IMR-90 (cell line): ENCODE results near the gene ACOD1. TPM values are rescaled to one million over a fixed set of nuclear protein-coding genes. Genes with fewer than 3 reads are reported as not detected.

Experiments
- ATAC-seq: fragments of 200-7000 bp; cut with Tn5 transposase; 2 replicates; pipeline ENCODE4 v1.9.1; 2020; ENCODE audit warnings: low read depth, mild to moderate bottlenecking, moderate library complexity
- BruUV-seq: library from RNA; stranded (reverse); fragments of 400-500 nt; replicated peaks from 2 replicates; lab custom pipeline; 2021; lab: Mats Ljungman, UMichigan
- CTCF ChIA-PET: fragments of 300-600 bp; formaldehyde crosslinking; extraction: SDS; loops from one replicate; lab custom pipeline; 2021; ENCODE audit warnings: antibody characterized with exemption; lab: Yijun Ruan, JAX
- POLR2A ChIA-PET: fragments of 300-600 bp; sonication (Branson Sonifier 250); formaldehyde crosslinking; loops from one replicate; lab custom pipeline; 2022; ENCODE audit warnings: antibody characterized with exemption; ENCODE audit not compliant: unreplicated experiment; lab: Charles Lee
- DNase-seq: peaks from one replicate; pipeline ENCODE4 v3.0.0; 2013
- H2AFZ ChIP-seq: replicated peaks from 2 replicates; pipeline ENCODE3; 2013; ENCODE audit warnings: low read length, mild to moderate bottlenecking; ENCODE audit not compliant: poor library complexity
- H2AK5ac ChIP-seq: 2 replicates; pipeline ENCODE4 v1.6.1; 2013; ENCODE audit warnings: low read depth, low read length, inconsistent platforms
- H2AK9ac ChIP-seq: replicated peaks from 2 replicates; pipeline ENCODE3; 2013; ENCODE audit warnings: mild to moderate bottlenecking, low read depth, low read length, moderate library complexity; ENCODE audit not compliant: poor library complexity
- H2BK120ac ChIP-seq: 2 replicates; pipeline ENCODE4 v1.6.1; 2013; ENCODE audit warnings: low read depth, low read length, inconsistent platforms
- H2BK15ac ChIP-seq: 3 replicates; pipeline ENCODE4 v1.6.1; 2013; ENCODE audit warnings: low read depth, low read length, inconsistent platforms
- H2BK20ac ChIP-seq: 2 replicates; pipeline ENCODE4 v1.6.1; 2013; ENCODE audit warnings: low read depth, mild to moderate bottlenecking, inconsistent platforms, low read length, moderate library complexity
- H2BK5ac ChIP-seq: 2 replicates; pipeline ENCODE4 v1.6.1; 2013; ENCODE audit warnings: mild to moderate bottlenecking, low read depth, low read length, inconsistent platforms; ENCODE audit not compliant: poor library complexity, severe bottlenecking
- H3K14ac ChIP-seq: replicated peaks from 2 replicates; pipeline ENCODE4 v1.6.1; 2013; ENCODE audit warnings: low read depth, low read length, inconsistent platforms
- H3K18ac ChIP-seq: 2 replicates; pipeline ENCODE4 v1.6.1; 2013; ENCODE audit warnings: low read depth, low read length, control low read depth
- H3K23ac ChIP-seq: 2 replicates; pipeline ENCODE4 v1.6.1; 2013; ENCODE audit warnings: low read depth, low read length, inconsistent platforms
- H3K27ac ChIP-seq: 2 replicates; pipeline ENCODE4 v1.5.1; 2013; ENCODE audit warnings: mild to moderate bottlenecking, control low read depth, low read length; ENCODE audit not compliant: insufficient read depth
- H3K27me3 ChIP-seq: 2 replicates; pipeline ENCODE4 v1.6.1; 2013; ENCODE audit warnings: low read length; ENCODE audit not compliant: control insufficient read depth, insufficient read depth
- H3K36me3 ChIP-seq: 2 replicates; pipeline ENCODE4 v1.6.1; 2013; ENCODE audit warnings: low read length, mixed read lengths; ENCODE audit not compliant: control insufficient read depth, insufficient read depth
- H3K4ac ChIP-seq: 2 replicates; pipeline ENCODE4 v1.6.1; 2013; ENCODE audit warnings: low read depth, low read length, inconsistent platforms
- H3K4me1 ChIP-seq: 2 replicates; pipeline ENCODE4 v1.6.1; 2013; ENCODE audit warnings: low read length, mixed read lengths; ENCODE audit not compliant: control insufficient read depth, insufficient read depth
- H3K4me2 ChIP-seq: 2 replicates; pipeline ENCODE4 v1.6.1; 2013; ENCODE audit warnings: low read depth, mild to moderate bottlenecking, control low read depth, low read length, moderate library complexity
- H3K4me3 ChIP-seq: 2 replicates; pipeline ENCODE4 v1.5.1; 2013; ENCODE audit warnings: low read depth, mild to moderate bottlenecking, control low read depth, low read length, moderate library complexity; ENCODE audit not compliant: insufficient read depth
- H3K56ac ChIP-seq: 2 replicates; pipeline ENCODE4 v1.6.1; 2013; ENCODE audit warnings: low read length, inconsistent platforms; ENCODE audit not compliant: insufficient read depth; ENCODE audit errors: extremely low read depth
- H3K79me1 ChIP-seq, 2 experiments: 2 replicates each; pipeline ENCODE4 v1.6.1; 2013; ENCODE audit warnings: low read length in 2 of 2, inconsistent platforms in 1 of 2, low read depth in 1 of 2
- H3K9ac ChIP-seq: 2 replicates; pipeline ENCODE4 v1.6.1; 2013; ENCODE audit warnings: low read depth, low read length, control low read depth
- H3K9me1 ChIP-seq: 2 replicates; pipeline ENCODE4 v1.6.1; 2013; ENCODE audit warnings: low read length, inconsistent platforms; ENCODE audit not compliant: insufficient read depth
- H3K9me3 ChIP-seq: 2 replicates; pipeline ENCODE4 v1.6.1; 2013; ENCODE audit warnings: low read length; ENCODE audit not compliant: control insufficient read depth, insufficient read depth
- H4K20me1 ChIP-seq: 2 replicates; pipeline ENCODE4 v1.6.1; 2013; ENCODE audit warnings: low read length, inconsistent platforms; ENCODE audit not compliant: insufficient read depth
- H4K5ac ChIP-seq: 2 replicates; pipeline ENCODE4 v1.6.1; 2013; ENCODE audit warnings: mild to moderate bottlenecking, low read depth, low read length, control low read depth
- H4K8ac ChIP-seq, 2 experiments: 2 replicates each; pipeline ENCODE4 v1.6.1; 2013; ENCODE audit warnings: low read depth in 2 of 2, low read length in 2 of 2, control low read depth in 1 of 2, inconsistent platforms in 1 of 2
- H4K91ac ChIP-seq: 2 replicates; pipeline ENCODE4 v1.6.1; 2013; ENCODE audit warnings: low read depth, low read length, inconsistent platforms; ENCODE audit not compliant: insufficient read depth
- MXI1 ChIP-seq: IDR thresholded peaks from 2 replicates; pipeline ENCODE4 v1.6.1; 2012; ENCODE audit warnings: low read depth, mild to moderate bottlenecking, low read length, moderate library complexity, borderline replicate concordance
- WGBS, 2 experiments: methylation state at CpG; one replicate each; pipeline versions ENCODE4 v1.1.5 to v1.1.7; 2013; ENCODE audit warnings: missing lambda C conversion rate in 2 of 2; ENCODE audit not compliant: insufficient read length in 1 of 2; ENCODE audit errors: extremely low coverage in 2 of 2; 5-methylcytosine and 5-hydroxymethylcytosine counted together
- dilution Hi-C: fragments of 300-500 bp; cut with HindIII; formaldehyde crosslinking; loops from one replicate; pipeline ENCODE4 v1.14.3; 2018; ENCODE audit warnings: low sequenced_read_pairs; ENCODE audit not compliant: unreplicated experiment
- in situ Hi-C: fragments of 300-500 bp; cut with MboI; formaldehyde crosslinking; loops from 3 replicates; pipeline ENCODE4 v1.14.3; 2019; ENCODE audit warnings: low sequenced_read_pairs, inconsistent platforms, mixed read lengths
- intact Hi-C: fragments of 100-400 bp; cut with micrococcal nuclease; formaldehyde crosslinking; loops from 2 replicates; pipeline ENCODE4 v1.10.0; 2022
- polyA plus RNA-seq, 3 experiments: library from polyadenylated mRNA; depleted of rRNA; stranded (reverse); fragments of >200 nt; gene quantifications; 2 replicates each; pipeline ENCODE4 v1.2.3, GENCODE V29; 2012; ENCODE audit warnings: low replicate concordance in 1 of 3
- total RNA-seq: library from RNA; depleted of rRNA; stranded (reverse); fragments of >200 nt; gene quantifications from 2 replicates; pipeline ENCODE4 v1.2.3, GENCODE V29; 2012
- TF ChIP-seq, protein P1 (sequence below): fragments of 150-350 bp; IDR thresholded peaks from 2 replicates; pipeline ENCODE4 v1.6.1; 2016; ENCODE audit warnings: low read depth, mild to moderate bottlenecking, low read length, moderate library complexity, borderline replicate concordance

ACOD1 gene
- total and polyA plus RNA-seq, 2 of the 4 experiments (the other 2 are of a cell fraction): not detected

DNA sequence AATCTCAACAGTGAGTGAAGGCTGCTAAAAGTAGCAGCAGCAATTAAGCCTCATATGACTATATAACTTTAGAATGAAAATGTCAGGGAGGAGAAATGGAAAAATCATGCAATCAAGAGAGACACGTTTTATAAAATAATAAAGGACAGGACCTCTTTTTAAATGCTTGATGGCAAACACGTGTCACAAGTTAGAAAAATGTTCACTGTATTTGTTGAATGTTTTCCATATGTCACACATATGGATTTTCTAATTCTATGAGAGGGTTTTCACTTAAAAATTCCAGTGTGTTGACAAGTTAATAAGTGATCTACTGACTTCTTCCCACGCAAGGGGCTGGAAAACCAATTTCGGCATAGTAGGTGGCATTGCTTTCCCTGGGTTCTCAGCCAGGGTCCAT is 34.4 kb upstream of the ACOD1 start:
- no peak overlapping the region for H3K18ac ChIP-seq
- H2AK9ac ChIP-seq: no peak overlapping the region
- peaks cover 4% of the 10 kb centered on the region; the same call in 1 of the 2 replicates for H3K4me1 ChIP-seq
- in situ Hi-C loops: loop anchor here (25.0 kb wide), 2 partner anchors 427 to 1227 kb away; no protein-coding TSS in a partner anchor
- WGBS, 2 experiments: no CpG with 5 or more reads among the region's 4 CpGs
- no peaks in the 10 kb centered on the region for H3K79me1 ChIP-seq
- H4K91ac ChIP-seq: no peak overlapping the region
- TF ChIP-seq, protein P1, sequence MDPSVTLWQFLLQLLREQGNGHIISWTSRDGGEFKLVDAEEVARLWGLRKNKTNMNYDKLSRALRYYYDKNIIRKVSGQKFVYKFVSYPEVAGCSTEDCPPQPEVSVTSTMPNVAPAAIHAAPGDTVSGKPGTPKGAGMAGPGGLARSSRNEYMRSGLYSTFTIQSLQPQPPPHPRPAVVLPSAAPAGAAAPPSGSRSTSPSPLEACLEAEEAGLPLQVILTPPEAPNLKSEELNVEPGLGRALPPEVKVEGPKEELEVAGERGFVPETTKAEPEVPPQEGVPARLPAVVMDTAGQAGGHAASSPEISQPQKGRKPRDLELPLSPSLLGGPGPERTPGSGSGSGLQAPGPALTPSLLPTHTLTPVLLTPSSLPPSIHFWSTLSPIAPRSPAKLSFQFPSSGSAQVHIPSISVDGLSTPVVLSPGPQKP: no peak
- no peak for TF ChIP-seq MXI1
- no peak overlapping the region for H3K23ac ChIP-seq
- H2BK120ac ChIP-seq: no peak overlapping the region
- H2BK5ac ChIP-seq: no peak overlapping the region
- no peak overlapping the region for H3K27ac ChIP-seq
- BruUV-seq: no TSS peak
- dilution Hi-C loops: no loop called here
- no peak overlapping the region for H3K14ac ChIP-seq
- H4K20me1 ChIP-seq: no peaks in the 10 kb centered on the region
- no peak overlapping the region for H3K4ac ChIP-seq
- H3K4me3 ChIP-seq: no peak overlapping the region
- DNase-seq (no peak), ATAC-seq (no peak)
- no peaks in the 10 kb centered on the region for H3K9me1 ChIP-seq
- H3K56ac ChIP-seq: no peak overlapping the region
- ChIA-PET POLR2A (no interaction called here), CTCF (no interaction called here)
- H2BK15ac ChIP-seq: no peak overlapping the region
- H3K36me3 ChIP-seq: no peaks in the 10 kb centered on the region
- no peak overlapping the region for H3K9ac ChIP-seq
- intact Hi-C loops: no loop called here
- no peaks in the 10 kb centered on the region for H3K9me3 ChIP-seq
- H2BK20ac ChIP-seq: no peak overlapping the region
- no peak overlapping the region for H4K5ac ChIP-seq
- H3K27me3 ChIP-seq: peaks cover 10% of the 10 kb centered on the region
- no peak overlapping the region for H4K8ac ChIP-seq
- no peak overlapping the region for H2AK5ac ChIP-seq
- no peak overlapping the region for H3K4me2 ChIP-seq
- no peak overlapping the region for H2AFZ ChIP-seq
